GM10266 (cell line): Measurements from ENCODE around the gene SLC26A1.
"Not testable (repeated sequence)": the region's sequence is repeated elsewhere in the genome, so short reads cannot be mapped to it uniquely, and the experiment has no call there.

Experiments
- DNase-seq: peaks from one replicate; pipeline ENCODE4 v3.0.0; 2012; ENCODE audit errors: extremely low spot score
- CTCF ChIP-seq: IDR thresholded peaks from 2 replicates; pipeline ENCODE4 v1.5.1; 2012; ENCODE audit warnings: mild to moderate bottlenecking, low read depth; ENCODE audit not compliant: control insufficient read depth, insufficient read depth; ENCODE audit errors: missing control alignments

The SLC26A1 gene

GRCh38 chr4:984336-985054 lies 8.7 kb downstream of the SLC26A1 start:
- TF ChIP-seq CTCF = no peak
- DNase-seq = no peak

GRCh38 chr4:982814-983213 lies 10.4 kb downstream of the SLC26A1 start:
- TF ChIP-seq CTCF = no peak
- no peak for DNase-seq

- DNase-seq = no peak
These were observed 10.9 kb downstream of the SLC26A1 start for GRCh38 chr4:982291-982690.

GRCh38 chr4:978957-979701 lies 14.1 kb downstream of the SLC26A1 start:
- no peak for DNase-seq
- no peak for TF ChIP-seq CTCF

More at GRCh38 chr4:982291-982690, 10.9 kb downstream of the SLC26A1 start:
- no peak for TF ChIP-seq CTCF

GRCh38 chr4:976016-976415 lies 17.2 kb downstream of the SLC26A1 start:
- DNase-seq = not testable (repeated sequence)

- TF ChIP-seq CTCF = no peak
These were observed 18.5 kb downstream of the SLC26A1 start for GRCh38 chr4:974668-975067.

GRCh38 chr4:973431-974397 lies 19.5 kb downstream of the SLC26A1 start, which contains the start of gene DGKQ:
TSS of gene DGKQ (minus strand) at chr4:973569. CDS start at chr4:973482, 87 bp downstream.
- peak; percentile 100 for DNase-seq
- no peak for TF ChIP-seq CTCF

More at GRCh38 chr4:974668-975067, 18.5 kb downstream of the SLC26A1 start:
- no peak for DNase-seq
